Mesendoderm (in vitro differentiated cells): ENCODE data around the gene CFB.

Experiments used
- DNase-seq: peaks from one replicate; pipeline ENCODE4 v3.0.0; 2013
- H2AK5ac ChIP-seq: 2 replicates; pipeline ENCODE4 v1.6.1; 2013; ENCODE audit warnings: low read length, inconsistent platforms
- H2BK120ac ChIP-seq: 2 replicates; pipeline ENCODE4 v1.6.1; 2013; ENCODE audit warnings: low read depth, mild to moderate bottlenecking, low read length, moderate library complexity, mixed read lengths
- H2BK15ac ChIP-seq: replicated peaks from 2 replicates; pipeline ENCODE4 v1.6.1; 2013; ENCODE audit warnings: low read depth, mild to moderate bottlenecking, moderate library complexity
- H2BK5ac ChIP-seq: 2 replicates; pipeline ENCODE4 v1.6.1; 2013; ENCODE audit warnings: low read length, inconsistent platforms
- H3K18ac ChIP-seq: 2 replicates; pipeline ENCODE4 v1.6.1; 2013; ENCODE audit warnings: mild to moderate bottlenecking, low read length, mixed read lengths
- H3K23ac ChIP-seq: one replicate; pipeline ENCODE4 v1.6.1; 2013; ENCODE audit warnings: low read length
- H3K27ac ChIP-seq: 2 replicates; pipeline ENCODE4 v1.5.1; 2013; ENCODE audit warnings: low read depth, mild to moderate bottlenecking, inconsistent platforms, low read length, moderate library complexity
- H3K27me3 ChIP-seq: 2 replicates; pipeline ENCODE4 v1.6.1; 2013; ENCODE audit warnings: low read length, control low read depth, mild to moderate bottlenecking, inconsistent platforms; ENCODE audit not compliant: insufficient read depth, poor library complexity
- H3K36me3 ChIP-seq: 2 replicates; pipeline ENCODE4 v1.6.1; 2013; ENCODE audit warnings: low read length, inconsistent platforms; ENCODE audit not compliant: control insufficient read depth, insufficient read depth
- H3K4ac ChIP-seq: one replicate; pipeline ENCODE4 v1.6.1; 2013; ENCODE audit warnings: low read depth, mild to moderate bottlenecking, low read length, moderate library complexity
- H3K4me1 ChIP-seq: 2 replicates; pipeline ENCODE4 v1.6.1; 2013; ENCODE audit warnings: low read depth, low read length, inconsistent platforms; ENCODE audit not compliant: control insufficient read depth
- H3K4me2 ChIP-seq: 2 replicates; pipeline ENCODE4 v1.6.1; 2013; ENCODE audit warnings: low read length
- H3K4me3 ChIP-seq: 2 replicates; pipeline ENCODE4 v1.5.1; 2013; ENCODE audit warnings: mild to moderate bottlenecking, low read length
- H3K56ac ChIP-seq: one replicate; pipeline ENCODE4 v1.6.1; 2013; ENCODE audit warnings: low read length
- H3K79me1 ChIP-seq: 2 replicates; pipeline ENCODE4 v1.6.1; 2013; ENCODE audit warnings: low read length, inconsistent platforms
- H3K79me2 ChIP-seq: 2 replicates; pipeline ENCODE4 v1.6.1; 2013; ENCODE audit warnings: mild to moderate bottlenecking, low read length; ENCODE audit not compliant: control insufficient read depth, insufficient read depth
- H3K9ac ChIP-seq: 2 replicates; pipeline ENCODE4 v1.6.1; 2013; ENCODE audit warnings: low read length, inconsistent platforms
- H4K5ac ChIP-seq: one replicate; pipeline ENCODE4 v1.6.1; 2013; ENCODE audit warnings: low read length
- H4K8ac ChIP-seq: one replicate; pipeline ENCODE4 v1.6.1; 2013; ENCODE audit warnings: low read depth, mild to moderate bottlenecking, control low read depth, low read length, moderate library complexity
- WGBS: extraction: QIAGEN DNeasy Blood & Tissue Kit; methylation state at CpG from one replicate; pipeline ENCODE4 v1.1.7; 2013; ENCODE audit warnings: low lambda C conversion rate, missing lambda C conversion rate; ENCODE audit not compliant: insufficient coverage; ENCODE audit errors: extremely low coverage; 5-methylcytosine and 5-hydroxymethylcytosine counted together

Gene CFB

GRCh38 chr6:31940256-31940664 lies 5.6 kb upstream of the CFB start:
- no peaks in the 10 kb centered on the region for H3K4me1 ChIP-seq
- H2AK5ac ChIP-seq: no peak overlapping the region
- no peak overlapping the region for H3K18ac ChIP-seq
- no peak overlapping the region for H3K4ac ChIP-seq
- H3K79me1 ChIP-seq: no peaks in the 10 kb centered on the region
- WGBS: no CpG with 5 or more reads among the region's 6 CpGs
- H4K8ac ChIP-seq: no peak overlapping the region
- no peaks in the 10 kb centered on the region for H3K27me3 ChIP-seq
- no peak overlapping the region for H3K4me2 ChIP-seq
- H3K79me2 ChIP-seq: no peaks in the 10 kb centered on the region
- H3K9ac ChIP-seq: no peak overlapping the region
- H3K36me3 ChIP-seq: no peaks in the 10 kb centered on the region
- H3K23ac ChIP-seq: no peak overlapping the region
- DNase-seq: peak; percentile 27
- no peak overlapping the region for H3K56ac ChIP-seq
- no peak overlapping the region for H2BK15ac ChIP-seq
- H4K5ac ChIP-seq: no peak overlapping the region
- H3K4me3 ChIP-seq: no peak overlapping the region
- no peak overlapping the region for H2BK120ac ChIP-seq
- H3K27ac ChIP-seq: no peak overlapping the region
- no peak overlapping the region for H2BK5ac ChIP-seq

- Histone ChIP-seq H3K18ac (no peak overlapping the region), H3K4me2 (no peak overlapping the region), H2BK5ac (no peak overlapping the region), H3K23ac (no peak overlapping the region), H2AK5ac (no peak overlapping the region), H3K56ac (no peak overlapping the region), H3K79me1 (no peaks in the 10 kb centered on the region), H3K9ac (no peak overlapping the region), H3K4me1 (no peaks in the 10 kb centered on the region), H4K5ac (no peak overlapping the region), H2BK120ac (no peak overlapping the region), H4K8ac (no peak overlapping the region), H3K36me3 (no peaks in the 10 kb centered on the region), H3K4me3 (no peak overlapping the region), H3K27ac (no peak overlapping the region), H3K79me2 (no peaks in the 10 kb centered on the region), H3K27me3 (no peaks in the 10 kb centered on the region), H3K4ac (no peak overlapping the region), H2BK15ac (no peak overlapping the region)
- DNase-seq: no peak
- WGBS: no CpG with 5 or more reads among the region's 3 CpGs
Observed at GRCh38 chr6:31943742-31944141, 2.2 kb upstream of the CFB start.

DNA sequence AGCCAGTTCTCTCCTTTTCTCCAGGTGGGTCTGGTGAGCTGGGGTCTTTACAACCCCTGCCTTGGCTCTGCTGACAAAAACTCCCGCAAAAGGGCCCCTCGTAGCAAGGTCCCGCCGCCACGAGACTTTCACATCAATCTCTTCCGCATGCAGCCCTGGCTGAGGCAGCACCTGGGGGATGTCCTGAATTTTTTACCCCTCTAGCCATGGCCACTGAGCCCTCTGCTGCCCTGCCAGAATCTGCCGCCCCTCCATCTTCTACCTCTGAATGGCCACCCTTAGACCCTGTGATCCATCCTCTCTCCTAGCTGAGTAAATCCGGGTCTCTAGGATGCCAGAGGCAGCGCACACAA lies 765 bp upstream of the CFB start:
- Histone ChIP-seq H3K4me3 (no peak overlapping the region), H3K36me3 (no peaks in the 10 kb centered on the region), H3K23ac (no peak overlapping the region), H3K27ac (no peak overlapping the region), H3K4ac (no peak overlapping the region), H3K79me2 (no peaks in the 10 kb centered on the region), H4K8ac (no peak overlapping the region), H2BK5ac (no peak overlapping the region), H2BK15ac (no peak overlapping the region), H3K18ac (no peak overlapping the region), H3K9ac (no peak overlapping the region), H2AK5ac (no peak overlapping the region), H3K56ac (no peak overlapping the region), H3K27me3 (no peaks in the 10 kb centered on the region), H4K5ac (no peak overlapping the region), H3K79me1 (no peaks in the 10 kb centered on the region), H3K4me2 (no peak overlapping the region), H3K4me1 (no peaks in the 10 kb centered on the region), H2BK120ac (no peak overlapping the region)
- no peak for DNase-seq
- WGBS: no CpG with 5 or more reads among the region's 9 CpGs

DNA sequence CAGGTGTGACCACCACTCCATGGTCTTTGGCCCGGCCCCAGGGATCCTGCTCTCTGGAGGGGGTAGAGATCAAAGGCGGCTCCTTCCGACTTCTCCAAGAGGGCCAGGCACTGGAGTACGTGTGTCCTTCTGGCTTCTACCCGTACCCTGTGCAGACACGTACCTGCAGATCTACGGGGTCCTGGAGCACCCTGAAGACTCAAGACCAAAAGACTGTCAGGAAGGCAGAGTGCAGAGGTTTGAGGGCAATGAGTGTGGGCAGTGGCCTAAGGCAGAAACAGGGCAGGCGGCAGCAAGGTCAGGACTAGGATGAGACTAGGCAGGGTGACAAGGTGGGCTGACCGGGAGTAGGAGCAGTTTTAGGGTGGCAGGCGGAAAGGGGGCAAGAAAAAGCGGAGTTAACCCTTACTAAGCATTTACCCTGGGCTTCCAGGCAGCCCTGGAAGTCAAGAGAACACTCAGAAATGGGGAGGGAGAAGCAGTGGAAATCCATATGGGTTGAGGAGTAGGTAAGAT lies 533 bp downstream of the CFB start:
- Histone ChIP-seq H2BK120ac (no peak overlapping the region), H3K36me3 (no peaks in the 10 kb centered on the region), H3K27ac (no peak overlapping the region), H3K56ac (no peak overlapping the region), H4K8ac (no peak overlapping the region), H3K4me3 (no peak overlapping the region), H2BK5ac (no peak overlapping the region), H3K9ac (no peak overlapping the region), H3K4me1 (no peaks in the 10 kb centered on the region), H2AK5ac (no peak overlapping the region), H2BK15ac (no peak overlapping the region), H4K5ac (no peak overlapping the region), H3K4ac (no peak overlapping the region), H3K79me1 (no peaks in the 10 kb centered on the region), H3K4me2 (no peak overlapping the region), H3K23ac (no peak overlapping the region), H3K79me2 (no peaks in the 10 kb centered on the region), H3K18ac (no peak overlapping the region), H3K27me3 (no peaks in the 10 kb centered on the region)
- no peak for DNase-seq
- WGBS: no CpG with 5 or more reads among the region's 11 CpGs

GRCh38 chr6:31947070-31947675 lies 1.3 kb downstream of the CFB start:
- no peak overlapping the region for H3K4me2 ChIP-seq
- no peak overlapping the region for H2BK15ac ChIP-seq
- no peak overlapping the region for H2AK5ac ChIP-seq
- no CpG with 5 or more reads among the region's 24 CpGs for WGBS
- H3K18ac ChIP-seq: no peak overlapping the region
- H3K23ac ChIP-seq: no peak overlapping the region
- H3K79me2 ChIP-seq: no peaks in the 10 kb centered on the region
- H3K4me1 ChIP-seq: no peaks in the 10 kb centered on the region
- no peak overlapping the region for H3K27ac ChIP-seq
- no peak overlapping the region for H4K5ac ChIP-seq
- no peak overlapping the region for H4K8ac ChIP-seq
- H2BK5ac ChIP-seq: no peak overlapping the region
- H3K79me1 ChIP-seq: no peaks in the 10 kb centered on the region
- H3K9ac ChIP-seq: no peak overlapping the region
- H2BK120ac ChIP-seq: no peak overlapping the region
- H3K36me3 ChIP-seq: no peaks in the 10 kb centered on the region
- H3K27me3 ChIP-seq: no peaks in the 10 kb centered on the region
- no peak for DNase-seq
- H3K4ac ChIP-seq: no peak overlapping the region
- no peak overlapping the region for H3K4me3 ChIP-seq
- no peak overlapping the region for H3K56ac ChIP-seq

DNA sequence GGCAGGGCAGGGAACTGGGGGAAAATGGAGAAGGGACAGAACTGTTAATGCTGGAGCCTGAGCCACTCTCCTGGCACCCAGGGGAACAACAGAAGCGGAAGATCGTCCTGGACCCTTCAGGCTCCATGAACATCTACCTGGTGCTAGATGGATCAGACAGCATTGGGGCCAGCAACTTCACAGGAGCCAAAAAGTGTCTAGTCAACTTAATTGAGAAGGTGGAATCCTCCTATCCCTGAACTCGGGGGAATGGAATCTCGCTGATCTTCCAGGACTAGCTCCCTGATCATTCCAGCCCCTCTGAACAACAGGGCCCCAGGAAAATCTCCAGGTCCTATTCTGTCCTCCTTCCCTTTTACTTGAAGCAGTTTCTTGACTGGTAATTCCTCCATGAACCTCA lies 2.0 kb downstream of the CFB start:
- Histone ChIP-seq H3K36me3 (no peaks in the 10 kb centered on the region), H3K27ac (no peak overlapping the region), H3K4me1 (no peaks in the 10 kb centered on the region), H3K4me2 (no peak overlapping the region), H4K8ac (no peak overlapping the region), H3K27me3 (no peaks in the 10 kb centered on the region), H3K4ac (no peak overlapping the region), H2BK5ac (no peak overlapping the region), H3K9ac (no peak overlapping the region), H3K18ac (no peak overlapping the region), H3K23ac (no peak overlapping the region), H2AK5ac (no peak overlapping the region), H2BK120ac (no peak overlapping the region), H3K79me1 (no peaks in the 10 kb centered on the region), H2BK15ac (no peak overlapping the region), H3K79me2 (no peaks in the 10 kb centered on the region), H3K56ac (no peak overlapping the region), H3K4me3 (no peak overlapping the region), H4K5ac (no peak overlapping the region)
- DNase-seq: no peak
- no CpG with 5 or more reads among the region's 4 CpGs for WGBS
